Stomach (tissue), 9 donors: ENCODE measurements around the gene EIF4G3. TPM values are rescaled to one million over a fixed set of nuclear protein-coding genes. Genes with fewer than 3 reads are reported as not detected.

ENCODE experiments used
- DNase-seq, 2 donors: peaks; one replicate each; pipeline versions ENCODE4 v3.0.0 to v3.0.0-alpha.2; 2013 to 2019
- H3K27ac ChIP-seq, 5 donors: fragments of 200-600 bp in 4 of 5; sonication (generic) in 4 of 5; one replicate each; pipeline ENCODE4 v1.5.1; 2013 to 2019; ENCODE audit warnings: mild to moderate bottlenecking in 1 of 5, moderate library complexity in 1 of 5
- H3K27me3 ChIP-seq, 3 donors: fragments of 200-600 bp; sonication (generic); one replicate each; pipeline ENCODE4 v1.5.1; 2017 to 2019; ENCODE audit warnings: mixed run types in 1 of 3
- H3K36me3 ChIP-seq, 4 donors: fragments of 200-600 bp; sonication (generic); 1 replicate in 3 of 4; 2 replicates in 1 of 4; pipeline ENCODE4 v1.5.1; 2016 to 2019
- H3K4me1 ChIP-seq, 4 donors: fragments of 200-600 bp; sonication (generic); one replicate each; pipeline ENCODE4 v1.5.1; 2016 to 2019
- H3K4me3 ChIP-seq, 4 donors: fragments of 200-600 bp; sonication (generic) in 3 of 4; one replicate each; pipeline ENCODE4 v1.5.1; 2016 to 2019; ENCODE audit warnings: mild to moderate bottlenecking in 1 of 4
- H3K9me3 ChIP-seq, 4 donors: fragments of 200-600 bp; sonication (generic); one replicate each; pipeline ENCODE4 v1.5.1; 2016 to 2019
- EP300 ChIP-seq: sonication (generic); formaldehyde crosslinking; IDR thresholded peaks from one replicate; pipeline ENCODE4 v1.6.1; 2017; ENCODE audit warnings: antibody characterized with exemption
- POLR2A ChIP-seq, 4 donors: fragments of 450-650 bp; IDR thresholded peaks; one replicate each; pipeline ENCODE4 v1.6.1; 2016; ENCODE audit warnings: antibody characterized with exemption in 4 of 4, control low read depth in 2 of 4, mild to moderate bottlenecking in 1 of 4, moderate library complexity in 1 of 4
- POLR2AphosphoS5 ChIP-seq, 3 donors: sonication (generic); formaldehyde crosslinking; IDR thresholded peaks; one replicate each; pipeline ENCODE4 v1.6.1; 2016; ENCODE audit warnings: antibody characterized with exemption in 3 of 3
- WGBS, 5 donors: extraction: QIAGEN DNeasy Blood & Tissue Kit in 3 of 5; methylation state at CpG; one replicate each; pipeline versions ENCODE4 v1.1.5 to v1.1.7; 2013 to 2018; 5-methylcytosine and 5-hydroxymethylcytosine counted together
- intact Hi-C: fragments of 100-400 bp; cut with DNase I; formaldehyde crosslinking; loops from one replicate; pipeline ENCODE4 v1.15.1; 2023; ENCODE audit warnings: low total_unique reads
- polyA plus RNA-seq, 3 donors: library from polyadenylated mRNA; stranded (reverse); fragments of 200-250 nt; gene quantifications; one replicate each; pipeline ENCODE4 v1.2.3, GENCODE V29; 2013
- total RNA-seq, 5 donors: library from RNA; depleted of rRNA; stranded (reverse); fragments of >200 nt; gene quantifications; one replicate each; pipeline versions ENCODE4 v1.1.0 to v1.2.3, GENCODE V29; 2014 to 2016
- TF ChIP-seq, protein P1 (sequence below), 7 experiments: fragments of 450-650 bp in 4 of 7; fragments of 200-600 bp in 3 of 7; sonication (generic) in 3 of 7; IDR thresholded peaks; one replicate each; pipeline ENCODE4 v1.5.1; 2016 to 2019; ENCODE audit warnings: antibody characterized with exemption in 7 of 7, control low read depth in 2 of 7, mild to moderate bottlenecking in 1 of 7
- donor health status: healthy with polysubstance abuse.
- donor health status: Bipolar disorder and iron deficiency.
- donor health status: healthy.

The EIF4G3 gene
- total and polyA plus RNA-seq, 8 donors: 6.3 to 63.3 (median 44.7) TPM

DNA sequence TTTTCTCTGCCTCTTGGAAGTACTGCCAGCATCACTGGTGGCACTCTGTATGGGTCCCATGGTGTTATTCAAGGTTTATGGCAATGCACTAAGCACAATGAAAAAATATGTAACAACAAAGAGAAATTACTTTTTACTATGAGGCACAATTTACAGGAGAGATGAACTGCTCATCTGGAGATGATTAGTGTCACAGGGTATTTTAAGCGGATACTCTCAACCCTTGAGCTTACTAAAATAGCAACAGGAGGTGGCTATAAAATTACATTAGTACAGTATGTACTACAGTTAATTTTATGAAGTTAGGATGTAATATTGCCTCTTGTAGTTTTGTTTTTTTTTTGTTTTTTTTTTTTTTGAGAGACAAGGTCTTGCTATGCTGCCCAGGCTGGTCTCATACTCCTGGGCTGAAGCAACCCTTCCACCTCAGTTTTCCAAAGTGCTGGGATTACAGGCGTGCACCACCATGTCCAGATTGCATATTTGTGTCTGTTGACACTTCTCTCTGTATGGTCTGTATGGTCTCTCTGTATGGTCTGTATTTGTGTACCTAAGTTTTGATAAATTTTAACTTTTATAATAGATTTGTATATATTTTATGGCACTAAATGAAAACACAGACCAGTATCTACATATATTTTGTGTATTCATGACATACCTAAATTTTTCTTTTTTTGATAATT lies 214.0 kb downstream of the EIF4G3 start:
- Histone ChIP-seq H3K36me3 (peaks cover 0 to 21% (median 14%) of the 10 kb centered on the region in 4 donors), H3K27me3 (no peaks in the 10 kb centered on the region), H3K4me1 (peaks cover 0 to 15% (median 2%) of the 10 kb centered on the region in 4 donors), H3K9me3 (no peaks in the 10 kb centered on the region), H3K4me3 (no peak overlapping the region), H3K27ac (no peak overlapping the region)
- intact Hi-C loops: no loop called here
- 90 to 100% (median 98%) methylated on average over 2 of the region's 2 CpGs for WGBS, 5 donors
- TF ChIP-seq POLR2AphosphoS5 (IDR thresholded peaks at IDR 0.05): no peak
- no peak for TF ChIP-seq POLR2A (IDR thresholded peaks at IDR 0.05)
- TF ChIP-seq, protein P1, sequence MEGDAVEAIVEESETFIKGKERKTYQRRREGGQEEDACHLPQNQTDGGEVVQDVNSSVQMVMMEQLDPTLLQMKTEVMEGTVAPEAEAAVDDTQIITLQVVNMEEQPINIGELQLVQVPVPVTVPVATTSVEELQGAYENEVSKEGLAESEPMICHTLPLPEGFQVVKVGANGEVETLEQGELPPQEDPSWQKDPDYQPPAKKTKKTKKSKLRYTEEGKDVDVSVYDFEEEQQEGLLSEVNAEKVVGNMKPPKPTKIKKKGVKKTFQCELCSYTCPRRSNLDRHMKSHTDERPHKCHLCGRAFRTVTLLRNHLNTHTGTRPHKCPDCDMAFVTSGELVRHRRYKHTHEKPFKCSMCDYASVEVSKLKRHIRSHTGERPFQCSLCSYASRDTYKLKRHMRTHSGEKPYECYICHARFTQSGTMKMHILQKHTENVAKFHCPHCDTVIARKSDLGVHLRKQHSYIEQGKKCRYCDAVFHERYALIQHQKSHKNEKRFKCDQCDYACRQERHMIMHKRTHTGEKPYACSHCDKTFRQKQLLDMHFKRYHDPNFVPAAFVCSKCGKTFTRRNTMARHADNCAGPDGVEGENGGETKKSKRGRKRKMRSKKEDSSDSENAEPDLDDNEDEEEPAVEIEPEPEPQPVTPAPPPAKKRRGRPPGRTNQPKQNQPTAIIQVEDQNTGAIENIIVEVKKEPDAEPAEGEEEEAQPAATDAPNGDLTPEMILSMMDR (IDR thresholded peaks at IDR 0.05): no peak
- no peak for TF ChIP-seq EP300
- DNase-seq: no peak

DNA sequence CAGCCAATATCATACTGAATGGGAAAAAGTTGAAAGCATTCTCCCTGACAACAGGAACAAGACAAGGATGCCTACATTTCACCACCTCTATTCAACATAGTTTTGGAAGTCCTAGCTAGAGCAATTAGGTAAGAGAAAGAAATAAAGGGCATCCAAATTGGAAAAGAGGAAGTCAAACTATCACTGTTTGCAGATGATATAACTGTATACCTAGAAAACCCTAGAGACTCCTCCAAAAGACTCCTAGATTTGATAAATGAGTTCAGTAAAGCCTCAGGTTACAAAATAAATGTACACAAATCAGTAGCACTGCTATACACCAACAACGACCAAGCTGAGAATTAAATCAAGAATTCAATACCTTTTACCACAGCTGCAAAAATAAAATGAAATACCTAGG lies 218.3 kb downstream of the EIF4G3 start:
- H3K27me3 ChIP-seq: no peaks in the 10 kb centered on the region
- peaks cover 0 to 21% (median 12%) of the 10 kb centered on the region in 4 donors for H3K36me3 ChIP-seq
- no peak overlapping the region for H3K27ac ChIP-seq
- H3K4me3 ChIP-seq: no peak overlapping the region
- no peak for DNase-seq
- H3K4me1 ChIP-seq: no peaks in the 10 kb centered on the region
- H3K9me3 ChIP-seq: no peaks in the 10 kb centered on the region
- WGBS, 5 donors: 42 to 74% (median 54%) methylated on average over 1 of the region's 1 CpG
- TF ChIP-seq, protein P1 (IDR thresholded peaks at IDR 0.05): no peak
- TF ChIP-seq POLR2AphosphoS5 (IDR thresholded peaks at IDR 0.05) (no peak), POLR2A (IDR thresholded peaks at IDR 0.05) (no peak), EP300 (no peak)
- intact Hi-C loops: no loop called here

DNA sequence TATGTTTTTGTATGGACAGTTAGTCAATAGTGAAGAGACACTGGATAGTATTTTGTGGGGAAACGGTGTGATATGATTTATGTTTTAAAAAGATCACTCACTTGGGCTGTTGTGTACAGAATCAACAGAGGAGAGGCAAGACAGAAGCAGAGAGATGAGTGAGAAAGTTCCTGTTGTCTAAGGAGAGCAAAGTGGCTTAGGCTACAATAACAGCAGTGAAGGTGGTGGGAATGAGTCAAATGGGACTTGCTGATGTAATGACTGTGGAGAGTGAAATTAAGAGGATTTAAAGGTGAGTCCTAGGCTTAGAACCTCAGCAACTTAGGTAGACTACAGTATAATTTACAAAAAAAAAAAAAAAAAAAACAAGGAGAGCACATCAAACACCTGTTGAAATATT lies 220.4 kb downstream of the EIF4G3 start:
- no peaks in the 10 kb centered on the region for H3K4me1 ChIP-seq
- peaks cover 0 to 21% (median 12%) of the 10 kb centered on the region in 4 donors for H3K36me3 ChIP-seq
- no peak for TF ChIP-seq EP300
- TF ChIP-seq, protein P1 (IDR thresholded peaks at IDR 0.05): no peak
- 86 to 100% (median 97%) methylated on average over 1 of the region's 1 CpG for WGBS, 5 donors
- intact Hi-C loops: no loop called here
- no peaks in the 10 kb centered on the region for H3K9me3 ChIP-seq
- H3K4me3 ChIP-seq: no peak overlapping the region
- H3K27ac ChIP-seq: no peak overlapping the region
- H3K27me3 ChIP-seq: no peaks in the 10 kb centered on the region
- no peak for DNase-seq

DNA sequence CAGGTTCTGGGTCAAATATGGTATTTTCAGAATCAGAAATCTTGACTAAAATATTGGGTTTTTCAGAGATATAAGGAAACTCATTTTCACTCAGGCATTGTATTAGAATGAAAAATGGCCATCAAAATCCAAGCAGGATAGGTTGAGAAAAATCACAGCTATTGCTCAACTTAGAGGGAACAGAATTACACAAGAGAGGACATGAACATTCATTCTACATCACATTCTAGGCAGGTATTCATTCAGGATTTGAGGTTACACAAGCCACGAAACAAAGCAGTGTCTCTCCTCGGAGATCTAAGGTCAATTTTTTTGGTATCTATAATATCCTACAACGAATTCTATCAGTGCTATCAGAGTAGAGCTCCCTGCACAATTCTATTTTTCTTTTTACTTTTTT lies 226.0 kb downstream of the EIF4G3 start:
- 88 to 94% (median 90%) methylated on average over 3 of the region's 3 CpGs for WGBS, 5 donors
- intact Hi-C loops: no loop called here
- no peaks in the 10 kb centered on the region for H3K27me3 ChIP-seq

More for the DNA sequence above, 226.0 kb downstream of the EIF4G3 start:
- Histone ChIP-seq H3K4me3 (no peak overlapping the region), H3K27ac (no peak overlapping the region), H3K36me3 (peaks cover 0 to 28% (median 19%) of the 10 kb centered on the region in 4 donors), H3K4me1 (peaks cover 0 to 10% (median 0%) of the 10 kb centered on the region in 4 donors), H3K9me3 (no peaks in the 10 kb centered on the region)
- no peak for DNase-seq
- TF ChIP-seq POLR2A (IDR thresholded peaks at IDR 0.05) (no peak), EP300 (no peak), POLR2AphosphoS5 (IDR thresholded peaks at IDR 0.05) (no peak)
- TF ChIP-seq, protein P1 (IDR thresholded peaks at IDR 0.05): no peak
